ENCODE measurements around the gene SEZ6. TPM values are rescaled to one million over a fixed set of nuclear protein-coding genes. Genes with fewer than 3 reads are reported as not detected.

The SEZ6 gene
- total RNA-seq, 2 donors from 2014 or later: not detected

DNA sequence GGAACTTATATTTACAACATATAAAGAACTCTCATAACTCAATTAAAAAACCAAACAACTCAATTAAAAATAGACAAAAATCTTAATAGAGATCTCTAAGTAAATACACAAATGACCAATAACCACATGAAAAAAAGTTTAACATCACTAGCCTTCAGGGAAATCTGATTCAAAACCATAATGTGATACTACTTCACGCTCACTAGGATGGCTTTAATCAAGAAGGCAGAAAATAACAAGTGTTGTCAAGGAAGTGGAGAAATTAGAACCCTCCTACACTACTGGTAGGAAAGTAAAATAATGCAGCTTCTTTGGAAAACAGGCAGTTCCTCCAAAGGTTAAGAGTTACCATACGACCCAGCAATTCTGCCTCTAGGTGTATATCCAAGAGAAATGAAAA, 62.9 kb downstream of the SEZ6 start:
- 87 to 95% methylated on average over 2 of the region's 2 CpGs for WGBS, 2 donors
- intact Hi-C loops (cut with DNase I): no loop called here
- H3K4me3 ChIP-seq: no peak overlapping the region
- no peak overlapping the region for H3K27ac ChIP-seq
- peaks cover 73% of the 10 kb centered on the region for H3K4me1 ChIP-seq
- ATAC-seq (no peak), DNase-seq (no peak)
- no peaks in the 10 kb centered on the region for H3K27me3 ChIP-seq
- H3K9me3 ChIP-seq: no peaks in the 10 kb centered on the region
- TF ChIP-seq CTCF (IDR thresholded peaks at IDR 0.05) (no peak), POLR2A (IDR thresholded peaks at IDR 0.05) (no peak)
- peaks cover 0 to 2% of the 10 kb centered on the region in 2 donors for H3K36me3 ChIP-seq (replicated peaks in 1 of 2; ENCODE audit: insufficient read depth in 1 of 2, low read depth in 2 of 2)

- H3K9me3 ChIP-seq: no peaks in the 10 kb centered on the region
- no peaks in the 10 kb centered on the region for H3K27me3 ChIP-seq
- intact Hi-C loops (cut with DNase I): no loop called here
- H3K36me3 ChIP-seq (replicated peaks in 1 of 2; ENCODE audit: insufficient read depth in 1 of 2, low read depth in 2 of 2): peaks cover 0 to 2% of the 10 kb centered on the region in 2 donors
- DNase-seq (no peak), ATAC-seq (no peak)
- peaks cover 72% of the 10 kb centered on the region for H3K4me1 ChIP-seq
- H3K27ac ChIP-seq: peak overlapping the region in 1 of 4 donors; percentile 18
- 71 to 75% methylated on average over 1 of the region's 1 CpG for WGBS, 2 donors
- no peak for TF ChIP-seq POLR2A (IDR thresholded peaks at IDR 0.05)
- TF ChIP-seq CTCF (IDR thresholded peaks at IDR 0.05): no peak
- H3K4me3 ChIP-seq: no peak overlapping the region
Observed at GRCh38 chr17:28941251-28941650, 64.6 kb downstream of the SEZ6 start.

DNA sequence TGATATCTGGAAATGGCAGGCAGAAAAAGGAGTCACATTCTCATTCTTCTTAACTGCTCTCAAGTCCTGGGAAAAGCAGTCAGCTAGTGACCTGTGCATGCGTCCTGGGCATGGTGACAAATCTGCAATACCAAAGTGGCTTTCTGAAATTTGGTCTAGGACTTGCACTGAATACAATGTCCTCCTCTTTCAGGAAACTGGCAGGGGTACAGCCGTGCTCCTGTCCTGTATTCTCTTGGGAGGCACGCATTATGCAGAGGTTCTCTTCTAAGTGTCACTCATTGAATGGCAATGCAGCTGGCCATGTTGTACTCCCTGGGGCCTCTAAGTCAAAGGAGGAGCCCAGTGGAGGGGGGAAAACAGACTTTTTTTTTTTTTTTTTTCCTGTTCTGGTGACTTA, 65.2 kb downstream of the SEZ6 start:
- Histone ChIP-seq H3K4me1 (peaks cover 71% of the 10 kb centered on the region), H3K4me3 (no peak overlapping the region), H3K27ac (no peak overlapping the region), H3K36me3 (replicated peaks in 1 of 2; ENCODE audit: insufficient read depth in 1 of 2, low read depth in 2 of 2) (peaks cover 0 to 2% of the 10 kb centered on the region in 2 donors), H3K9me3 (no peaks in the 10 kb centered on the region), H3K27me3 (no peaks in the 10 kb centered on the region)
- intact Hi-C loops (cut with DNase I): no loop called here
- DNase-seq (no peak), ATAC-seq (no peak)
- TF ChIP-seq CTCF (IDR thresholded peaks at IDR 0.05) (no peak), POLR2A (IDR thresholded peaks at IDR 0.05) (no peak)
- WGBS, 2 donors: 35 to 46% methylated on average over 3 of the region's 3 CpGs

DNA sequence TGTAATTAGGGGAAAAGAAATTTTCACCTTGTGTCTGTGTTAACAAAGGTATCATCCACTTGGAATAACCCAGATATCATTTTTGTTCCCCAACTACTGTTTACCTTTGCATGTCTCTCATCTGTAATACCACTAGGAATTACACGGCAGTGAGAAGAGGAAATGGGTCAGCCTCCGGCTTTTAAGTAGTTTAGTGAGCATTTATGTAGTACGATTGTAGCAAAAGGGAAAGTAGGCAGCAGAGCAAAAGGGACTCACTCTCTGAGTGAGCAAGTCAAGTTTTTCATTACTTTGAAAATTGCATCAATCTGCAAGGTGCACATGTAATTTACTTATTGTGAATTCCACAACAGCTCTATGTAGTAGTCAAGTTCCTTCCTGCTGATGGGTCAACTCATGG, 65.7 kb downstream of the SEZ6 start:
- no peaks in the 10 kb centered on the region for H3K27me3 ChIP-seq
- 48 to 57% methylated on average over 3 of the region's 3 CpGs for WGBS, 2 donors
- H3K4me3 ChIP-seq: no peak overlapping the region
- no peak overlapping the region for H3K27ac ChIP-seq
- H3K36me3 ChIP-seq (replicated peaks in 1 of 2; ENCODE audit: insufficient read depth in 1 of 2, low read depth in 2 of 2): peaks cover 0 to 2% of the 10 kb centered on the region in 2 donors
- ATAC-seq (no peak), DNase-seq (no peak)
- peaks cover 70% of the 10 kb centered on the region for H3K4me1 ChIP-seq
- H3K9me3 ChIP-seq: no peaks in the 10 kb centered on the region
- TF ChIP-seq CTCF (IDR thresholded peaks at IDR 0.05) (no peak), POLR2A (IDR thresholded peaks at IDR 0.05) (no peak)
- intact Hi-C loops (cut with DNase I): no loop called here

GRCh38 chr17:28938552-28938951, 67.3 kb downstream of the SEZ6 start:
- no peak for ATAC-seq
- peaks cover 0 to 2% of the 10 kb centered on the region in 2 donors for H3K36me3 ChIP-seq (replicated peaks in 1 of 2; ENCODE audit: insufficient read depth in 1 of 2, low read depth in 2 of 2)
- H3K9me3 ChIP-seq: no peaks in the 10 kb centered on the region
- peak overlapping the region in 2 of 4 donors; percentile 69 to 81 for H3K27ac ChIP-seq
- H3K4me3 ChIP-seq: no peak overlapping the region
- H3K27me3 ChIP-seq: no peaks in the 10 kb centered on the region
- intact Hi-C loops (cut with DNase I): no loop called here
- TF ChIP-seq POLR2A (IDR thresholded peaks at IDR 0.05) (no peak), CTCF (IDR thresholded peaks at IDR 0.05) (no peak)
- DNase-seq: no peak
- H3K4me1 ChIP-seq: peaks cover 65% of the 10 kb centered on the region
